ENCODE data around the gene MTNR1A. TPM values are rescaled to one million over a fixed set of nuclear protein-coding genes. Genes with fewer than 3 reads are reported as not detected.

Gene MTNR1A
- total RNA-seq, 1 donor from 2014 or later: 0.10 TPM

GRCh38 chr4:186486172-186486571, 69.2 kb downstream of the MTNR1A start:
- peak; percentile 22 for DNase-seq (ENCODE audit: low read depth)

GRCh38 chr4:186485561-186486062, 69.8 kb downstream of the MTNR1A start:
- DNase-seq (ENCODE audit: low read depth): no peak

GRCh38 chr4:186485150-186485549, 70.2 kb downstream of the MTNR1A start:
- DNase-seq (ENCODE audit: low read depth): no peak

- no peak for DNase-seq (ENCODE audit: low read depth)
These were observed 71.7 kb downstream of the MTNR1A start for GRCh38 chr4:186483656-186484055.

Other genes starting within 250 kb of the MTNR1A start
- 251 and 594 TPM in 2 replicates for gene FAT1, start 168.3 kb upstream of the MTNR1A start, total RNA-seq